Keratinocyte (primary cell): Measurements from ENCODE around the gene PGM2L1. TPM values are rescaled to one million over a fixed set of nuclear protein-coding genes. Genes with fewer than 3 reads are reported as not detected.

ENCODE experiments used
- DNase-seq: peaks from one replicate; pipeline ENCODE4 v3.0.0-alpha.2; 2011; ENCODE audit warnings: low read depth, missing footprints, low spot score
- FAIRE-seq: peaks from 2 replicates; lab custom pipeline; 2011; peaks lifted over from hg19 to GRCh38; lab: Jason Lieb, UNC
- H2AFZ ChIP-seq: 2 replicates; pipeline ENCODE4 v1.6.0; 2012; ENCODE audit warnings: low read length, control low read depth, inconsistent platforms; ENCODE audit not compliant: control insufficient read depth
- H3K27ac ChIP-seq: 2 replicates; pipeline ENCODE4 v1.5.1; 2011; ENCODE audit warnings: low read length; ENCODE audit not compliant: control insufficient read depth, insufficient read depth
- H3K27me3 ChIP-seq: 3 replicates; pipeline ENCODE4 v1.6.0; 2011; ENCODE audit warnings: low read length; ENCODE audit not compliant: control insufficient read depth, insufficient read depth; ENCODE audit errors: extremely low read depth
- H3K36me3 ChIP-seq, 2 experiments: 2 replicates in 1 of 2; 3 replicates in 1 of 2; pipeline ENCODE4 v1.5.1; 2011; ENCODE audit warnings: low read length in 2 of 2, mild to moderate bottlenecking in 1 of 2; ENCODE audit not compliant: control insufficient read depth in 2 of 2, insufficient read depth in 2 of 2; ENCODE audit errors: extremely low read depth in 1 of 2
- H3K4me1 ChIP-seq: 3 replicates; pipeline ENCODE4 v1.5.1; 2011; ENCODE audit warnings: low read length; ENCODE audit not compliant: control insufficient read depth, insufficient read depth; ENCODE audit errors: extremely low read depth
- H3K4me2 ChIP-seq: 3 replicates; pipeline ENCODE4 v1.6.0; 2011; ENCODE audit warnings: low read depth, low read length; ENCODE audit not compliant: control insufficient read depth, insufficient read depth; ENCODE audit errors: extremely low read depth
- H3K4me3 ChIP-seq, 3 experiments: fragments of 200-600 bp in 1 of 3; sonication (generic) in 1 of 3; 2 replicates in 2 of 3; 3 replicates in 1 of 3; pipeline ENCODE4 v1.5.1; 2011 to 2016; ENCODE audit warnings: low read length in 3 of 3, mild to moderate bottlenecking in 3 of 3, control low read depth in 2 of 3, inconsistent platforms in 1 of 3, low read depth in 1 of 3, mixed read lengths in 1 of 3, mixed run types in 1 of 3, moderate library complexity in 1 of 3; ENCODE audit not compliant: control insufficient read depth in 2 of 3, insufficient read depth in 2 of 3; ENCODE audit errors: extremely low read depth in 1 of 3
- H3K79me2 ChIP-seq: 2 replicates; pipeline ENCODE4 v1.6.0; 2012; ENCODE audit warnings: low read length; ENCODE audit not compliant: control insufficient read depth, insufficient read depth
- H3K9ac ChIP-seq: 3 replicates; pipeline ENCODE4 v1.6.0; 2011; ENCODE audit warnings: low read length; ENCODE audit not compliant: control insufficient read depth, insufficient read depth; ENCODE audit errors: extremely low read depth
- H3K9me1 ChIP-seq: 3 replicates; pipeline ENCODE4 v1.6.0; 2011; ENCODE audit warnings: low read length; ENCODE audit not compliant: control insufficient read depth, insufficient read depth; ENCODE audit errors: extremely low read depth
- H3K9me3 ChIP-seq: 2 replicates; pipeline ENCODE4 v1.5.1; 2012; ENCODE audit warnings: low read depth, low read length; ENCODE audit not compliant: control insufficient read depth
- H4K20me1 ChIP-seq: 3 replicates; pipeline ENCODE4 v1.6.0; 2011; ENCODE audit warnings: low read length; ENCODE audit not compliant: control insufficient read depth, insufficient read depth; ENCODE audit errors: extremely low read depth
- CTCF ChIP-seq, 3 experiments: IDR thresholded peaks in 1 of 3; conservative IDR thresholded peaks in 1 of 3; optimal IDR thresholded peaks in 1 of 3; 2 replicates in 2 of 3; 3 replicates in 1 of 3; pipeline versions ENCODE3 to v1.5.1; 2011; ENCODE audit warnings: low read length in 3 of 3, mild to moderate bottlenecking in 3 of 3, moderate library complexity in 2 of 3, control low read depth in 1 of 3, inconsistent platforms in 1 of 3; ENCODE audit not compliant: insufficient read depth in 2 of 3; ENCODE audit errors: extremely low read depth in 1 of 3
- EZH2 ChIP-seq: IDR thresholded peaks from one replicate; pipeline ENCODE4 v1.6.1; 2012; ENCODE audit warnings: inconsistent platforms, mild to moderate bottlenecking, low read length, moderate library complexity
- dilution Hi-C: fragments of 300-500 bp; cut with MboI; formaldehyde crosslinking; loops from one replicate; pipeline ENCODE4 v1.7.0; 2020; ENCODE audit warnings: low sequenced_read_pairs; ENCODE audit not compliant: extremely low pct_ligation_motif_present
- polyA plus RNA-seq, 5 experiments: library from polyadenylated mRNA; depleted of rRNA in 3 of 5; stranded (reverse) in 3 of 5; stranded (forward) in 1 of 5; unstranded in 1 of 5; fragments of >200 nt; gene quantifications; 1 replicate in 1 of 5; 2 replicates in 3 of 5; 3 replicates in 1 of 5; pipeline versions ENCODE4 v1.2.1 to v1.2.3, GENCODE V29; 2011 to 2012; ENCODE audit warnings: missing spikeins in 2 of 5, low read depth in 1 of 5, low replicate concordance in 1 of 5

Gene PGM2L1
- polyA plus RNA-seq, 1 donor (not counting 4 experiments of a cell fraction or from before 2014, with no cell fraction given): 3.1 TPM

GRCh38 chr11:74347381-74347780 is 50.9 kb downstream of the PGM2L1 start:
- Histone ChIP-seq H3K79me2 (no peaks in the 10 kb centered on the region), H3K36me3 (no peaks in the 10 kb centered on the region), H3K27me3 (no peaks in the 10 kb centered on the region), H2AFZ (no peak overlapping the region), H3K9ac (no peak overlapping the region), H3K4me3 (no peak overlapping the region), H3K4me1 (no peaks in the 10 kb centered on the region), H4K20me1 (no peaks in the 10 kb centered on the region), H3K27ac (no peak overlapping the region), H3K9me1 (no peaks in the 10 kb centered on the region), H3K9me3 (no peaks in the 10 kb centered on the region), H3K4me2 (no peak overlapping the region)
- FAIRE-seq (no peak), DNase-seq (no peak)
- no peak for TF ChIP-seq EZH2
- no peak for TF ChIP-seq CTCF (optimal IDR thresholded peaks at IDR 0.05 in 1 of 3, IDR thresholded peaks at IDR 0.05 in 1 of 3, conservative IDR thresholded peaks at IDR 0.05 in 1 of 3; ENCODE audit: extremely low read depth in 1 of 3, insufficient read depth in 2 of 3, low read length in 3 of 3)
- dilution Hi-C loops: no loop called here

DNA sequence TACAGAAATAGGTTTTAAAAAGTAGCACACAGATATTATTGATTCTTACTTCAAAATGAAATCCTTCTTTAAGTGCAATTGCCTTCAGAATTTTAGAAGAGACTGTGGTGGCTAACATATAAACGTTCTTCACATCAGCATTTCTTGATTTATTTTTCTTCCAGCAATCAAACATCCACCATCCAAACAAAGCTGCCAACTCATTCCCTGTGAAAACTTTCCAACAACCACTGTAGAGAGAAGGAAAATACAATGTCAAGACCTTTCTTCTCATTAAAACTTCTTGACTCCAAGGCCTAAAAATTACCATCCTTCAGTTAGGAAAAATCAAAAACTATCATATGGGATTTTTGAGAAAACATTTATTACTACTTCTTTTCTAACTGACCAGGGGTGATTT is 52.8 kb downstream of the PGM2L1 start:
- DNase-seq (no peak), FAIRE-seq (no peak)
- Histone ChIP-seq H3K27me3 (no peaks in the 10 kb centered on the region), H3K9me1 (no peaks in the 10 kb centered on the region), H3K4me1 (no peaks in the 10 kb centered on the region), H3K27ac (no peak overlapping the region), H3K9me3 (no peaks in the 10 kb centered on the region), H2AFZ (no peak overlapping the region), H3K4me2 (no peak overlapping the region), H4K20me1 (no peaks in the 10 kb centered on the region), H3K4me3 (no peak overlapping the region), H3K79me2 (no peaks in the 10 kb centered on the region), H3K9ac (no peak overlapping the region), H3K36me3 (peaks cover 0 to 2% of the 10 kb centered on the region in 2 experiments)
- TF ChIP-seq EZH2 (no peak), CTCF (optimal IDR thresholded peaks at IDR 0.05 in 1 of 3, IDR thresholded peaks at IDR 0.05 in 1 of 3, conservative IDR thresholded peaks at IDR 0.05 in 1 of 3; ENCODE audit: extremely low read depth in 1 of 3, insufficient read depth in 2 of 3, low read length in 3 of 3) (no peak)
- dilution Hi-C loops: no loop called here
